Raji (cell line): ENCODE measurements around the gene GAREM1.

ENCODE experiments used
- POLR2A ChIP-seq: IDR thresholded peaks from 2 replicates; pipeline ENCODE4 v1.6.1; 2011; ENCODE audit warnings: low read depth, low read length, control low read depth; ENCODE audit not compliant: insufficient read depth

GAREM1 gene

DNA sequence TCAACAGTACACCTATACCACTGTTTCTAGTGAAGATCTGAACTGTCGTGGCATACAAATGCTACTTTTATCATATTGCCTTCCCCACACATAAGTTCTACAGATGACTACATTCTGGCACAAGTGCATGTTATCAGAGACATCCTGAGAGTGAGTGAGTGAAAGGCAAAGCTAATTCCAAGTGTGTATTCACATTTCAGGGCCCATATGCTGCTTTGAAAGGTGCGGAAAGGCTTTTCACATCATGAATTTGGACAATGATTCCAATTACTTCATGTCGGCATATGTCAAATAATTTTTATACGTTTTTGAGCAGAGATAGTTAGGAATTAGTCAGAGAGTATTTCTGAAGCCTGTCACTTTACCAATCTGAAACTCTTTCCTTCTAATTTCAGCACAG is 101.7 kb downstream of the GAREM1 start:
- no peak for TF ChIP-seq POLR2A

DNA sequence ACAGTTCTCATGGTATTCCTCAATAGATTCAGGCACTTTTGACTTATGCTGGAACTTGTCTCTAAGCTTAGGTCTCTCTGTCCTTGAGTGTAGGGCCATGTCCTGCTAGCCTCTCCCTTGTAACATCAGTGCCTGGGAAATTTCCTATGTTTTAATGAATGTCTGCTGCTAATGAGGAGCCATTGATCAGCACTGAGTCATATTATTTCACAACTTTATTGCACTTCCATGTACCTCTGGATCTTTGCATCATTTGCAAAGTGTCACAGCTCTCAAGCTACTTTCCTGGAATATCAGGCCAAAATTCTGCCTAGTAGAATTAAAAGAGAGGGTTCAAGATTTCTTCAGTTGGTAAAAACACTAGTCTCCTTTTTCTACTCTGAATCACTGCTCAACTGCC is 102.5 kb downstream of the GAREM1 start:
- no peak for TF ChIP-seq POLR2A

DNA sequence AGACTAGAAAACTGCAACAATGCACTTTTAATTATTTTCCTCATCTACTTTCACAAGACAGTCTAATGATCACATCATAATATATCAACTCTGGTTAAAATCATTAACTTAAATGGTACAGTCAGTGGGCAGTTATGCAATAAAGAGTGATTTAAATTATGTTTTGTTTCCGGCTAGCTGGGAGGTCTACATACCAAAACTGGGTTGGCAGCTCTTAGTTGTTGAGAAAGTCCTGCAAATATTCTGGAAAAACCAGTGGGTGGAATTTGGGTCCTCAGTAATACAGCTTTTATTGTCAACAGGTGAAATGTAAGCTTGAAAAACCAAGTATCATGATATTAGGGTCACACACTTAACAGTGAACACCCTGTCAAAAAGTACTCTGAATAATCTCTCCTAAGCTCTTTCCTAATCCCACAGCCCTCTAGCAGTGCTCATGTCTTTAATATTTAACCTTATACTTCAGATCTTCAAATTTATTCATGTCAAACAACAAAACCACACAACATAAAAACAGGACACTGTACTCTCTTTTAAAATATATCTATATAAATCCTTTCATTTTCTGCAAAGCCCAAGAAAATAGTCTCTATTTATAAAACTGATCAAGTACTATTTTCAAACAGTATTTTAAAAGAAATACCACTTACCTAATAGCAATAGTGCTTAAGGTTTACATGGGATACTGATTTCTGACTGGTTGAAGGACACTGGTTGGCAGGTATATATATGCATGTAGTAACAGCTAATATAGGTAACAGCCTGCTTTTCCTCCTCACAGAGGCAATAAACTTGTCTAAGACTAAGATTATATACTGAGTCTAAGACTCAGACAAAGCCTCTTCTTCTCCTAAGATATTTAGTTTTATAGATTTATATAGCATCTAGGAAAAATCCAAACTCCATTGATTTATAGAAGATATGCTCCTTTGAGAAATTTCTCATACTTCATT is 103.8 kb downstream of the GAREM1 start:
- no peak for TF ChIP-seq POLR2A

DNA sequence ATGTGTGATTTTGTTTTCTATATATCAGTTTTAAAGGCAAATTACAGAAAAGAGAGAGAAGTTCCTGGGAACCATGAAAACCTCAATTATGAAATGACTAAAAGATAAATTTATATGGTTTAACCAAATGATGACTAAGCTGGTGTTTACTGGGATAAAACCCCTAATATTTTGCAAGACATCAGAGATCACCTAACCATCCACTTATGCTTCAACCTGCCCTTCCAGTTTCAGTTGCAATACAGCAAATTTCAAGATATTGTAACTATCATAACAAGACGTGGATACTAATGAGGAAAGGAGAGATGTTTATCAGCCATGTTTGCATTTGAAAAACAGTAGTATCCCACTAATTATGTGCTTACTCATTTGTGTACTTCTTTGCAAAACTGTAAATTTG is 108.2 kb downstream of the GAREM1 start:
- TF ChIP-seq POLR2A, result no peak

DNA sequence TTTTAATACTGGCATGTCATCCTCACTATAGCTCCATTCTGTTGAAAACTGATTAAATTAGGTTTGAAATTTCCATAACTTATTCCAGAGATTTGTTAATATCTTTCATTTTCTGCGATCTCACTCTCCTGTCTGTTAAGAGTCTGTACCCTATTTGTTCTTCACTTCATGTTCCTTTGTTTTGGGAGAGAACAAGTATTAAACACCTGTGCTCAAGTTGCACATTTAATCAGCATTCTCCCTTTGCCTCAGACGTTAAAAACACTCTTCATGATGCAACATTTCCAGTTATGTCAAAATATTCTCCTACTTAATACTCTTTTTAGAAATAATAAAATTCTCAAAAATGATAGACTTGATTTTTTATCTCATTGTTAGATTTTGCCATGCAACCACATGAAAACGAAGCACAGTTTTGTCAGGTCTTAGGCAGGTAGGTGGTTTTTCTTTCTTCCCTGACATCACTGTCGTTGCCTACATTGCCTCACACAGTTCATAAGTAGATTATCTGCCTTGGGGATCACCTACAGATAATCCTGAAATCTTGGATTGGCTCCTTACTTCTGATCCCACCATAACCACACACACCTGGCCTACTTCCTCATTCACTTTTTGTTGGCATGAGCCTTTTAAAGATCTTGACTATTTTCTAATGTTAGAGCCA is 109.9 kb downstream of the GAREM1 start:
- TF ChIP-seq POLR2A, result no peak

DNA sequence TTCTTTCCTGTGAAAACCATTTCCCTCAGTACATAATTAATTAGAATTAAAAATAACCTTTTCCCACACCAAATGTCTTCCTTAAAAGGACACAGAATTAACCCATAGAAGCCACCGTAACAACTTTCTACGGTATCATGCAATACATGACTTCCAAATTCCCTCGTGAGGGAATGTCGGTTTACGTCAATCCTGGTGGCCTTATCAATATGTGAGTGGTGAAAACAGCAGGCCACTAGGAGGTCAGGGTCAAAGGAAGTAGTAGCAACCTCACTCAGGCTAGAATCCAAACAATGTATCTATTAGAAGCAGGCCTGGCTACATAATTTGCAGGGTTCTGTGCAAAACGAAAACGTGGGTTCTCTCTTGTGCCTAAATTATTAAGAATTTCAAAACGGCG is 112.2 kb downstream of the GAREM1 start:
- no peak for TF ChIP-seq POLR2A

DNA sequence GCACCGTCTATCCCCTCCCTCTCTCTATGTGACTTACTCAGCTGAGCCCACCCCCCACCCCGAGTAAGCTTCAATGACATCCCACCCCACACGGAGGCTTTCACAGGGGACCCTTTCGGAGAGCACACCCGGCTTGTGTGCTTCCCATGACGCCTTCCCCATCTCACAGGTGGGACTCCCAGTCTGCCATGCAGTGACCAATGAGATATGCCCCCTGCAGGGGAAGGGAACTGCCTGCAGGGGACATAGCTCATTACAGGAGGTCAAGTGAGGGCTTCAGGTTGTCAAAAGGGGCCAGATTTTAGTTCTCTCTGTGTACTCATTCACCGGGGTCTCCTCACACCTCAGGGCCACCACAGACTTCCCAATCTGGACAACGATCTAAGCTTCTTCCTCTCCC is 112.6 kb downstream of the GAREM1 start:
- TF ChIP-seq POLR2A, result no peak

DNA sequence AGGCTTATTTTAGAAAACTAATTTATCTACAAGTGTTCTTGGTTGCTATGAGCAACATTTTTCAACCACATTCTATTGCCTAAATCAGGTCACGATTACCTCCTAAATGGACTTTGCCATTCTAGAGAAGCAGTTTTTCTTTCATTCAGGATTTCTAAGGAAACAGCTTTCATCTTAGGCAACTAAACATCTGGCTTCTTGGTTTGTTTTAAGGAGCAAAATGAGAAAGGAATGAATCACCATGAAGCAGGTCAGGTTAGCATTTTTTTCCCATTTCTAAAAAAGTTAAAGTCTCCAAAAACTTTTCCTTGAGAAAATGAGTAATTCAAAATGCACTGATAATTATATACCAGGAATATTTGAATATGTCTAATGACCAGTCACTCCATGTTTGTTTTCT is 114.8 kb downstream of the GAREM1 start:
- TF ChIP-seq POLR2A, result no peak

DNA sequence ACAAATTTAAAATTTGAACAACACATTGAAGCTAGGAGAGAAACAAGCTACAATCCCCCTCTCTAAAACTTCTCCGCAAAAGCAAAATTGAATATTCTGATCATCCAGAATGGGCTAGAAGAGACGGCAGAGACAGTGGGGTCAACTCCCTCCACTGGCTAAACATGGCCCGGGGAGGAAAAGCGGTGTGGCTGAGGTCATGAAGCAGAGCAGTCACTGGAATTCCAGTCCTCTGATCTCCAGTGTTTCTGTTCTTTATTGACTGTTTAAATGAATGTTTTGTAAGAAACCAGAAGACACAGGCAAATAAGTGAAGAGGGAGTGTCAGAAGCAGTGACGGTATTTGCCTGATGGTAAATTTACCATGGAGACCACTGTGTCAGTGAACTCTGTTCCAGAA is 116.2 kb downstream of the GAREM1 start:
- TF ChIP-seq POLR2A, result no peak

DNA sequence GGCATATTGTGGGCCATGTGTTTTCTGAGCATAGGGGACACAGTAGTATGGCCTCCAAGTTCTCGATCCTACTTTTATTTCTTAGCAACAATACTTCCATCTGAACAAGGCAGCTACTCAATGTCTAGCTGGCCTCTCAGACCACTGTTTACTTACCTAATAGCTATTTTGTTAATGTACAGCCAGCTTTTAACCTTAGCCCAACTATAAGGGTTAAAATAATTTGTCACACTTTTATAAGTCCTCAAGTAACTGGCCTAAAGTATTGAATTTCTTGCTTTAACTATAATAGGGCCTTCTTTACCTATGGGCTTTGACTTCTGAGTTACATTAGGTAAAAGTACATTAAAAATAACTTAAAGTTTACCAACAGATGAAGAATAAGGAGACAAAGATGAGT is 117.4 kb downstream of the GAREM1 start:
- no peak for TF ChIP-seq POLR2A

DNA sequence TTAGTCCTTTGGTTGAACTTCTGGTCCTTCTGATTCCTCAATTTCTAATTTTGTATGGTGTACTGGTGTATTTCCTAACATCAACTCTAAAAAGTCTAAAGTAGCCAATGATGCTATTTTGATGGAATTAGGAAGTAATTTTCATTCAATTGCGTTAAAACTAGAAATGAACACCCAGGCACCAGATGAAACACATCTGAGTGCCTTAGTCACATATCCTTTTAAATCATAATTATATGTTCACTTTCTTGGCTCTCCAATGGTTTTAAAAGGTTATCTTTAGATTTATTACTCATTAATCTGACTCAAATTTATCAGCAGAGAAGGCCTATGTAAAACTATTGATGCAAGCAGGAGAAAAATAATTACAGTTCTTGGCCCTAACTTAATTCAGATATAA is 119.7 kb downstream of the GAREM1 start:
- no peak for TF ChIP-seq POLR2A

DNA sequence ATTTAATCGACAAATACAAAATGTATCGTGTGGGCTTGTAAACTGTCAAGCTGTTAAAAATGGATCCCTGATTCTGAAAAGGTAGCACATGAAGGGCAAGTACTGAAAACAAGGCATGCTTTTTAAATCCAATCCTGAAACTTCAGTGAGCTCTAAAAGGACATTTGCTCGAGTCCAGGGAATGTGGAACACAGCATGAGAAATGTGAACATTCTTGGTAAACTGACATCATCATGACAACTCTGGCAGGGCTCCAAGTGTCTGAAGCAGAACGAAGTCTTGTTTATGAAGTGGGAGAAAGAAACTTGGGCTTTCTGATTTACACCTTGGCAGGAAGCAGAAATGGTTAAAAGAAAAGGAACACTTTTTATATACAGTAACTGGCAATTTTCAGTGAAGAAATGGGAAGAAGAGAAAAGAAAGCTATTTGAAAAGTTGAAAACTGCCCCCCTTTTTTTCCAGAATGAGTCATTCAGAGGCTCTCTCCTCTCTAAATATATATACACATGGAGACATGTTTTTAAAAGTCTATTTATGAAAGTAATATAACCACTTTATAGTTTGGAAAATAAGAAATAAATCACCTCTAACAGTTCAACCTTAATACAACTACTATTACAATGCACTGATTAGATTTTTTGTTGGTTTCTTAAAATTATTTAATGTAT is 120.8 kb downstream of the GAREM1 start:
- no peak for TF ChIP-seq POLR2A

DNA sequence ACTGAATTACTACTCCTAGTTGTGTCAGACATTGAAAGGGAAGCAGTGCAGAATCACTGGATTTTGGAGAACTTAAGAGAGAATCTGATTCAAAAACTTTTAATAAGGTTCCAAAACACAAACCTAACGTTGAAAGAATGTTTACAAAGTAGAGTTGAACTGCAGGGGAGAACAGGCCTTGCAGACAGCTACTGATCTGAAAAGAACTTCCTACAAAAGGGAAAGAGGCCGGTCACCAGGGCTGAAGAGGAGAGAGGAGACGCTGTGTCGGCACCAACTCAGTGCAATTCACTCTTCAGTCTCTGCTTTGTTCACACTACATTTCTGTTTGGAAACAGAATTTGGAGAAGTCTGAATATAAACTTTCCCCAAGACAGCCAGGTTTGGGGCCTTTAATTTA is 124.0 kb downstream of the GAREM1 start:
- TF ChIP-seq POLR2A, result no peak

DNA sequence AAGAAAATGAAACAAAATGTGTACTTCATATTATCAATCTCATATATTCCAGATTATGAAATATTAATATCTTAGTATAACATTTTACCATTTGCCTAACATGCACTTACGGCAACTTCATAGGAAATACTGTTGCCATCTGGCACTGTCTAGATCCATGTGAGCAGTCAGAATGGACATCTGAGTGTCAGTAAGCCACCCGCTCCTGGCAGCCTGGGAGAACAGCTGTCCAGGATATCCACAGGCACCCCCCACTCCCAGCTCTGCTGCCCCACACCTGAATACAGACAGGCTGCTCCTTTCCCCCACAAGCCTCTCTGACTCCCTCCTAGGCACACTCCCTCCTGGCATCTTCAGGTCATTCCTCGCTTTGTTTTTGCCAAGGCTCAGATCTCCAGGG is 127.0 kb downstream of the GAREM1 start:
- no peak for TF ChIP-seq POLR2A

DNA sequence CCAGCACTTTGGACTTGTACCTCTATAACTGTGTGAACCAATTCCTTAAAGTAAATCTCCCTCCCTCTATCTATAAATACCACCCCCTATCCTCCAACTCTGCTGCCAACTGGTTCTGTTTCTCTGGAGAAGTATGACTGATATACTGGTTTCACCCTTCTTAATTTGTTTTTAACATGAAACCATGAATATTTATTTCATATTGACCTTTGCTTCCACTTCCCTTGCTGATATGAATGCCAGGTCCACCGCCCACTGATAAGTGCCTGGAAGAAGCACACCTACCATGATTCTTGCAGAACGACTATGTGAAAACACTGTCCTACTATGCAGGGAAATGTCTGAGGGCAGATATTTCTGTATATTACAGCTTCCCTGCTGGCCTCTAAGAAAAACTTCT is 131.6 kb downstream of the GAREM1 start:
- TF ChIP-seq POLR2A, result no peak

DNA sequence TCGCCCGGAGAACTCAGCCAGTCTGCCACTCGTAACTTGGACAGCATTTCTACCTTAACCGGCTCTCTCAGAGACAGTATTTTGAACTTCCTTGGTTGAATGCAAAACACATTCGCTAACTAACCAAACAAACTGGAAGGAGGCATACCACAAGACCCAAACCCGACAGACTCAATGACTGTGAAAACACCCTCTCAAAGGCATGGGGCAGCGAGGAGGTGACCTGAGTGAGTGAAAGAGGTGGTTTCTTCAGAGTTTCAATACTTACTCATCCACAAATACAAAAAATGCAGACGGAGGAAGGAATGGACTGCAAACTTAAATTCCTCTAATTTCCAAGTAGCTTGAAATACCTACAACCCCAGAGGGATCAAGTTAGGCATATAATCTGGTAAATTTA is 132.9 kb downstream of the GAREM1 start:
- no peak for TF ChIP-seq POLR2A
